Transverse colon (tissue), 4 donors: ENCODE results near the gene RAPGEF4. TPM values are rescaled to one million over a fixed set of nuclear protein-coding genes. Genes with fewer than 3 reads are reported as not detected.

ENCODE experiments used
- DNase-seq: peaks from one replicate; pipeline ENCODE4 v3.0.0-alpha.2; 2019
- H3K27ac ChIP-seq, 4 donors: fragments of 200-600 bp; sonication (generic); 2 replicates each; pipeline ENCODE4 v1.5.1; 2016 to 2018; ENCODE audit warnings: inconsistent platforms in 4 of 4
- H3K27me3 ChIP-seq: fragments of 200-600 bp; sonication (generic); 2 replicates; pipeline ENCODE4 v1.5.1; 2017; ENCODE audit warnings: inconsistent platforms
- H3K36me3 ChIP-seq, 4 donors: fragments of 200-600 bp; sonication (generic); 2 replicates each; pipeline ENCODE4 v1.5.1; 2017 to 2019; ENCODE audit warnings: inconsistent platforms in 4 of 4
- H3K4me1 ChIP-seq, 4 donors: fragments of 200-600 bp; sonication (generic); 2 replicates each; pipeline ENCODE4 v1.5.1; 2017 to 2020; ENCODE audit warnings: inconsistent platforms in 4 of 4
- H3K4me3 ChIP-seq, 4 donors: fragments of 200-600 bp; sonication (generic); 1 replicate in 1 of 4; 2 replicates in 3 of 4; pipeline versions ENCODE4 v1.5.1 to v1.6.1; 2017 to 2019; ENCODE audit warnings: inconsistent platforms in 4 of 4
- H3K9me3 ChIP-seq, 2 donors: fragments of 200-600 bp; sonication (generic); 2 replicates each; pipeline ENCODE4 v1.5.1; 2017 to 2019; ENCODE audit warnings: inconsistent platforms in 2 of 2
- EP300 ChIP-seq: sonication (generic); formaldehyde crosslinking; IDR thresholded peaks from one replicate; pipeline ENCODE4 v1.6.1; 2017; ENCODE audit warnings: antibody characterized with exemption, low read depth
- POLR2A ChIP-seq: fragments of 450-650 bp; IDR thresholded peaks from one replicate; pipeline ENCODE4 v1.6.1; 2016; ENCODE audit warnings: antibody characterized with exemption, mild to moderate bottlenecking, moderate library complexity
- POLR2AphosphoS5 ChIP-seq, 3 donors: sonication (generic); formaldehyde crosslinking; IDR thresholded peaks; one replicate each; pipeline ENCODE4 v1.6.1; 2016; ENCODE audit warnings: antibody characterized with exemption in 3 of 3
- WGBS, 2 donors: methylation state at CpG; one replicate each; pipeline ENCODE4 v1.1.5; 2018; ENCODE audit warnings: low coverage in 1 of 2; 5-methylcytosine and 5-hydroxymethylcytosine counted together
- in situ Hi-C, 4 donors: fragments of 200-750 bp; cut with MboI; loops; one replicate each; pipeline versions ENCODE4 v1.15.0 to v1.15.1; 2017; ENCODE audit warnings: low sequenced_read_pairs in 3 of 4, low pct_ligation_motif_present in 1 of 4, low pct_unique_long_range_greater_than_20kb in 1 of 4
- intact Hi-C: fragments of 100-400 bp; cut with DNase I; formaldehyde crosslinking; loops from one replicate; pipeline ENCODE4 v1.15.1; 2023; ENCODE audit warnings: low total_unique reads
- total RNA-seq, 4 donors: library from RNA; depleted of rRNA; stranded (reverse); fragments of >200 nt; gene quantifications; one replicate each; pipeline ENCODE4 v1.1.0, GENCODE V29; 2016
- TF ChIP-seq, protein P1 (sequence below), 5 experiments: fragments of 200-600 bp in 3 of 5; fragments of 450-650 bp in 2 of 5; sonication (generic) in 3 of 5; IDR thresholded peaks; 1 replicate in 2 of 5; 2 replicates in 3 of 5; pipeline ENCODE4 v1.5.1; 2016 to 2017; ENCODE audit warnings: antibody characterized with exemption in 5 of 5, inconsistent platforms in 3 of 5, mild to moderate bottlenecking in 2 of 5, moderate library complexity in 1 of 5

RAPGEF4 gene
- total RNA-seq, 4 donors from 2014 or later = 1.4 to 12.3 (median 2.2) TPM; not detected in 1

- Histone ChIP-seq H3K4me3 (no peak overlapping the region), H3K27ac (no peak overlapping the region), H3K9me3 (no peaks in the 10 kb centered on the region), H3K4me1 (no peaks in the 10 kb centered on the region), H3K36me3 (no peaks in the 10 kb centered on the region), H3K27me3 (no peaks in the 10 kb centered on the region)
- no peak for TF ChIP-seq POLR2A
- TF ChIP-seq POLR2AphosphoS5 (IDR thresholded peaks at IDR 0.05) = no peak
- TF ChIP-seq, protein P1, sequence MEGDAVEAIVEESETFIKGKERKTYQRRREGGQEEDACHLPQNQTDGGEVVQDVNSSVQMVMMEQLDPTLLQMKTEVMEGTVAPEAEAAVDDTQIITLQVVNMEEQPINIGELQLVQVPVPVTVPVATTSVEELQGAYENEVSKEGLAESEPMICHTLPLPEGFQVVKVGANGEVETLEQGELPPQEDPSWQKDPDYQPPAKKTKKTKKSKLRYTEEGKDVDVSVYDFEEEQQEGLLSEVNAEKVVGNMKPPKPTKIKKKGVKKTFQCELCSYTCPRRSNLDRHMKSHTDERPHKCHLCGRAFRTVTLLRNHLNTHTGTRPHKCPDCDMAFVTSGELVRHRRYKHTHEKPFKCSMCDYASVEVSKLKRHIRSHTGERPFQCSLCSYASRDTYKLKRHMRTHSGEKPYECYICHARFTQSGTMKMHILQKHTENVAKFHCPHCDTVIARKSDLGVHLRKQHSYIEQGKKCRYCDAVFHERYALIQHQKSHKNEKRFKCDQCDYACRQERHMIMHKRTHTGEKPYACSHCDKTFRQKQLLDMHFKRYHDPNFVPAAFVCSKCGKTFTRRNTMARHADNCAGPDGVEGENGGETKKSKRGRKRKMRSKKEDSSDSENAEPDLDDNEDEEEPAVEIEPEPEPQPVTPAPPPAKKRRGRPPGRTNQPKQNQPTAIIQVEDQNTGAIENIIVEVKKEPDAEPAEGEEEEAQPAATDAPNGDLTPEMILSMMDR (IDR thresholded peaks at IDR 0.05) = no peak
- no peak for TF ChIP-seq EP300
- in situ Hi-C loops (no loop called here), intact Hi-C loops (no loop called here)
- WGBS, 2 donors = 50 to 87% methylated on average over 3 to 5 of the region's 5 CpGs
- DNase-seq = no peak
These were observed 324.4 kb downstream of the RAPGEF4 start for GRCh38 chr2:173059971-173060461.

GRCh38 chr2:173062801-173063200, 327.2 kb downstream of the RAPGEF4 start:
- WGBS, 2 donors = 84 to 87% methylated on average over 4 of the region's 4 CpGs

DNA sequence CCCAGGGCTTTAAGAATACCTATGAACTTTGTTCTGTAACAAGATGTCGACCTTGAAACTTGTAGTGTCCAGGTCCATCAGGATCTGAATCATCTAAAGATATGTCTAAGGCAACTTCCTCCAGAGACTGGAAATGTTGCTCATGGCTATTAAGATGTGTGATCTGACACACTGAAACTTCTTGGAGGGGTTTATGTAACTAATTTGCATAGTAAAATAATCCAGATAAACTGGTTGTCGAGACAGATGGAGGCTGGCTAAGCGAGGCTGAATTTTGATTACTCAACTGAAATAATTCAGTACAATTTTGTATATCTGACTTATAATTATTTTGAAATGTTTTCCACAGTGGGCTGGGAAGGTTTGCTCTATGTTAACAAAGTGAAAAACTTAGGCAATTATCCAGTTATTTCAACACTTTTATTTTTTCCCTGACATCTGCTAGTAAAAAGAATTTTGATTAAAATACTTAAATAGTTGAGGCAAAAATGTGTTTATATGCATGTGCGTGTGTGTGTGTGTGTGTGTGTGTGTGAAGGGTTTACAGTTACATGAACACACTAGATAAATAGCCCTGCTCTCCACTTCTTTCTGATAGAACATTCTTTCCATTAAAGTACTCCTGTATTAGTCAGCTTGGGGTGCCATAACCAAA, 328.6 kb downstream of the RAPGEF4 start:
- 59 to 95% methylated on average over 2 to 4 of the region's 4 CpGs for WGBS, 2 donors
- intact Hi-C loops (no loop called here), in situ Hi-C loops (no loop called here)
- Histone ChIP-seq H3K36me3 (no peaks in the 10 kb centered on the region), H3K4me1 (no peaks in the 10 kb centered on the region), H3K27me3 (peaks cover 7% of the 10 kb centered on the region), H3K9me3 (no peaks in the 10 kb centered on the region), H3K4me3 (no peak overlapping the region), H3K27ac (no peak overlapping the region)
- DNase-seq = no peak
- TF ChIP-seq, protein P1 (IDR thresholded peaks at IDR 0.05) = no peak
- TF ChIP-seq POLR2A = no peak

More at GRCh38 chr2:173062801-173063200, 327.2 kb downstream of the RAPGEF4 start:
- no peak overlapping the region for H3K27ac ChIP-seq
- H3K4me1 ChIP-seq = no peaks in the 10 kb centered on the region
- intact Hi-C loops (no loop called here), in situ Hi-C loops (no loop called here)
- DNase-seq = no peak
- H3K36me3 ChIP-seq = no peaks in the 10 kb centered on the region
- no peak overlapping the region for H3K4me3 ChIP-seq
- no peak for TF ChIP-seq POLR2A
- TF ChIP-seq, protein P1 (IDR thresholded peaks at IDR 0.05) = no peak
- peaks cover 4% of the 10 kb centered on the region for H3K27me3 ChIP-seq
- no peaks in the 10 kb centered on the region for H3K9me3 ChIP-seq

GRCh38 chr2:173066887-173067676, 331.4 kb downstream of the RAPGEF4 start:
- no peaks in the 10 kb centered on the region for H3K9me3 ChIP-seq
- H3K4me3 ChIP-seq = no peak overlapping the region
- 82 to 89% methylated on average over 6 of the region's 6 CpGs for WGBS, 2 donors
- H3K27ac ChIP-seq = no peak overlapping the region
- intact Hi-C loops (no loop called here), in situ Hi-C loops (no loop called here)
- TF ChIP-seq POLR2AphosphoS5 (IDR thresholded peaks at IDR 0.05) (no peak), POLR2A (no peak), EP300 (no peak)
- TF ChIP-seq, protein P1 (IDR thresholded peaks at IDR 0.05) = no peak
- peaks cover 10% of the 10 kb centered on the region for H3K27me3 ChIP-seq
- DNase-seq = no peak
- H3K36me3 ChIP-seq = no peaks in the 10 kb centered on the region
- H3K4me1 ChIP-seq = no peaks in the 10 kb centered on the region
